GM21576 (cell line): ENCODE data around the gene FOSL2.
A peak's percentile ranks its signal among the peaks of the same experiment; 100 is the strongest.
"Not testable (repeated sequence)": the region's sequence is repeated elsewhere in the genome, so short reads cannot be mapped to it uniquely, and the experiment has no call there.

Experiments
- ATAC-seq: cut with Tn5 transposase; IDR thresholded peaks from one replicate; pipeline ENCODE4 v1.9.1; 2021; ENCODE audit warnings: mild to moderate bottlenecking, moderate library complexity; ENCODE audit not compliant: unreplicated experiment

The FOSL2 gene

GRCh38 chr2:28357055-28357454 lies 35.6 kb upstream of the FOSL2 start:
- no peak for ATAC-seq

- no peak for ATAC-seq
These were observed 34.5 kb upstream of the FOSL2 start for GRCh38 chr2:28357948-28358667.

GRCh38 chr2:28358668-28359201 lies 33.9 kb upstream of the FOSL2 start:
- ATAC-seq: peak; percentile 8

GRCh38 chr2:28359222-28360057 lies 33.2 kb upstream of the FOSL2 start:
- peak; percentile 86 for ATAC-seq

GRCh38 chr2:28360058-28360717 lies 32.5 kb upstream of the FOSL2 start:
- no peak for ATAC-seq

- ATAC-seq: no peak
These were observed 31.9 kb upstream of the FOSL2 start for GRCh38 chr2:28360718-28361293.

- ATAC-seq: no peak
These were observed 30.5 kb upstream of the FOSL2 start for GRCh38 chr2:28361991-28362710.

GRCh38 chr2:28362991-28363521 lies 29.6 kb upstream of the FOSL2 start:
- ATAC-seq: no peak

- no peak for ATAC-seq
These were observed 28.9 kb upstream of the FOSL2 start for GRCh38 chr2:28363686-28364280.

- ATAC-seq: no peak
These were observed 28.0 kb upstream of the FOSL2 start for GRCh38 chr2:28364610-28365009.

- no peak for ATAC-seq
These were observed 27.5 kb upstream of the FOSL2 start for GRCh38 chr2:28365158-28365557.

GRCh38 chr2:28366149-28366495 lies 26.5 kb upstream of the FOSL2 start:
- no peak for ATAC-seq

- no peak for ATAC-seq
These were observed 26.0 kb upstream of the FOSL2 start for GRCh38 chr2:28366496-28367282.

GRCh38 chr2:28367667-28368356 lies 24.8 kb upstream of the FOSL2 start:
- ATAC-seq: no peak

GRCh38 chr2:28368357-28368798 lies 24.3 kb upstream of the FOSL2 start:
- ATAC-seq: no peak

GRCh38 chr2:28369358-28369757 lies 23.3 kb upstream of the FOSL2 start:
- ATAC-seq: no peak

GRCh38 chr2:28370354-28370753 lies 22.3 kb upstream of the FOSL2 start:
- ATAC-seq: no peak

GRCh38 chr2:28371728-28372127 lies 20.9 kb upstream of the FOSL2 start:
- not testable (repeated sequence) for ATAC-seq
